ENCODE results near the gene VAV2.

The VAV2 gene

GRCh38 chr9:133906932-133907910 is 84.9 kb downstream of the VAV2 start:
- no peak overlapping the region for H2BK15ac ChIP-seq (replicated peaks; ENCODE audit: low read depth)
- H3K79me1 ChIP-seq (ENCODE audit: low read length), result peaks cover 17% of the 10 kb centered on the region
- no peak overlapping the region for H3K4ac ChIP-seq (ENCODE audit: low read depth, low read length)
- no peak overlapping the region for H2AK5ac ChIP-seq (ENCODE audit: low read length)
- no peak overlapping the region for H3K27ac ChIP-seq (ENCODE audit: low read depth, low read length)
- no peaks in the 10 kb centered on the region for H3K4me1 ChIP-seq (ENCODE audit: control insufficient read depth, low read depth, low read length)
- WGBS (ENCODE audit: extremely low coverage, insufficient coverage, low lambda C conversion rate), result no CpG with 5 or more reads among the region's 31 CpGs
- H3K23ac ChIP-seq (ENCODE audit: low read length), result no peak overlapping the region
- no peak overlapping the region for H4K8ac ChIP-seq (ENCODE audit: low read depth, low read length)
- no peak overlapping the region for H2BK5ac ChIP-seq (ENCODE audit: low read length)
- no peaks in the 10 kb centered on the region for H3K36me3 ChIP-seq (ENCODE audit: control insufficient read depth, insufficient read depth, low read length)
- no peak overlapping the region for H3K4me3 ChIP-seq (ENCODE audit: low read length)
- no peak overlapping the region for H3K4me2 ChIP-seq (ENCODE audit: low read length)
- H3K27me3 ChIP-seq (ENCODE audit: insufficient read depth, low read length, poor library complexity), result no peaks in the 10 kb centered on the region
- DNase-seq, result no peak
- no peak overlapping the region for H3K18ac ChIP-seq (ENCODE audit: low read length)
- no peak overlapping the region for H2BK120ac ChIP-seq (ENCODE audit: low read depth, low read length)
- no peak overlapping the region for H3K56ac ChIP-seq (ENCODE audit: low read length)
- H3K9ac ChIP-seq (ENCODE audit: low read length), result no peak overlapping the region
- peaks cover 4% of the 10 kb centered on the region for H3K79me2 ChIP-seq (ENCODE audit: control insufficient read depth, insufficient read depth, low read length)
- no peak overlapping the region for H4K5ac ChIP-seq (ENCODE audit: low read length)

GRCh38 chr9:133906218-133906617 is 85.9 kb downstream of the VAV2 start:
- H2BK120ac ChIP-seq (ENCODE audit: low read depth, low read length), result no peak overlapping the region
- H3K4ac ChIP-seq (ENCODE audit: low read depth, low read length), result no peak overlapping the region
- H3K18ac ChIP-seq (ENCODE audit: low read length), result no peak overlapping the region
- no peak overlapping the region for H2BK5ac ChIP-seq (ENCODE audit: low read length)
- H3K27ac ChIP-seq (ENCODE audit: low read depth, low read length), result no peak overlapping the region
- no peak overlapping the region for H3K23ac ChIP-seq (ENCODE audit: low read length)
- no peaks in the 10 kb centered on the region for H3K27me3 ChIP-seq (ENCODE audit: insufficient read depth, low read length, poor library complexity)
- no peak for DNase-seq
- H3K4me2 ChIP-seq (ENCODE audit: low read length), result no peak overlapping the region
- H3K56ac ChIP-seq (ENCODE audit: low read length), result no peak overlapping the region
- no peak overlapping the region for H2AK5ac ChIP-seq (ENCODE audit: low read length)
- no CpG with 5 or more reads among the region's 13 CpGs for WGBS (ENCODE audit: extremely low coverage, insufficient coverage, low lambda C conversion rate)
- H3K79me2 ChIP-seq (ENCODE audit: control insufficient read depth, insufficient read depth, low read length), result peaks cover 4% of the 10 kb centered on the region
- no peak overlapping the region for H3K4me3 ChIP-seq (ENCODE audit: low read length)
- no peak overlapping the region for H4K5ac ChIP-seq (ENCODE audit: low read length)
- no peaks in the 10 kb centered on the region for H3K4me1 ChIP-seq (ENCODE audit: control insufficient read depth, low read depth, low read length)
- H2BK15ac ChIP-seq (replicated peaks; ENCODE audit: low read depth), result no peak overlapping the region
- peaks cover 16% of the 10 kb centered on the region for H3K79me1 ChIP-seq (ENCODE audit: low read length)
- no peak overlapping the region for H4K8ac ChIP-seq (ENCODE audit: low read depth, low read length)
- no peak overlapping the region for H3K9ac ChIP-seq (ENCODE audit: low read length)
- H3K36me3 ChIP-seq (ENCODE audit: control insufficient read depth, insufficient read depth, low read length), result no peaks in the 10 kb centered on the region

- Histone ChIP-seq H3K23ac (ENCODE audit: low read length) (no peak overlapping the region), H4K8ac (ENCODE audit: low read depth, low read length) (no peak overlapping the region), H3K4ac (ENCODE audit: low read depth, low read length) (no peak overlapping the region), H3K4me3 (ENCODE audit: low read length) (no peak overlapping the region), H2AK5ac (ENCODE audit: low read length) (no peak overlapping the region), H2BK5ac (ENCODE audit: low read length) (no peak overlapping the region), H4K5ac (ENCODE audit: low read length) (no peak overlapping the region), H3K79me2 (ENCODE audit: control insufficient read depth, insufficient read depth, low read length) (peaks cover 4% of the 10 kb centered on the region), H3K56ac (ENCODE audit: low read length) (no peak overlapping the region), H3K79me1 (ENCODE audit: low read length) (peaks cover 16% of the 10 kb centered on the region), H3K4me1 (ENCODE audit: control insufficient read depth, low read depth, low read length) (no peaks in the 10 kb centered on the region), H3K18ac (ENCODE audit: low read length) (no peak overlapping the region), H3K36me3 (ENCODE audit: control insufficient read depth, insufficient read depth, low read length) (no peaks in the 10 kb centered on the region), H2BK15ac (replicated peaks; ENCODE audit: low read depth) (no peak overlapping the region), H2BK120ac (ENCODE audit: low read depth, low read length) (no peak overlapping the region), H3K4me2 (ENCODE audit: low read length) (no peak overlapping the region), H3K27me3 (ENCODE audit: insufficient read depth, low read length, poor library complexity) (no peaks in the 10 kb centered on the region), H3K27ac (ENCODE audit: low read depth, low read length) (no peak overlapping the region), H3K9ac (ENCODE audit: low read length) (no peak overlapping the region)
- DNase-seq, result no peak
- no CpG with 5 or more reads among the region's 6 CpGs for WGBS (ENCODE audit: extremely low coverage, insufficient coverage, low lambda C conversion rate)
Observed at GRCh38 chr9:133905493-133905892, 86.6 kb downstream of the VAV2 start.

- H3K27me3 ChIP-seq (ENCODE audit: insufficient read depth, low read length, poor library complexity), result no peaks in the 10 kb centered on the region
- no peak overlapping the region for H3K4ac ChIP-seq (ENCODE audit: low read depth, low read length)
- no peak overlapping the region for H2BK120ac ChIP-seq (ENCODE audit: low read depth, low read length)
- no peak for DNase-seq
- peak overlapping the region; percentile 29 for H3K23ac ChIP-seq (ENCODE audit: low read length)
- no peak overlapping the region for H3K27ac ChIP-seq (ENCODE audit: low read depth, low read length)
- H3K4me3 ChIP-seq (ENCODE audit: low read length), result no peak overlapping the region
- no peaks in the 10 kb centered on the region for H3K36me3 ChIP-seq (ENCODE audit: control insufficient read depth, insufficient read depth, low read length)
- no peak overlapping the region for H2AK5ac ChIP-seq (ENCODE audit: low read length)
- H3K9ac ChIP-seq (ENCODE audit: low read length), result no peak overlapping the region
- no peak overlapping the region for H4K5ac ChIP-seq (ENCODE audit: low read length)
- H3K18ac ChIP-seq (ENCODE audit: low read length), result no peak overlapping the region
- H3K79me2 ChIP-seq (ENCODE audit: control insufficient read depth, insufficient read depth, low read length), result peaks cover 4% of the 10 kb centered on the region
- no peak overlapping the region for H2BK15ac ChIP-seq (replicated peaks; ENCODE audit: low read depth)
- H3K79me1 ChIP-seq (ENCODE audit: low read length), result peaks cover 16% of the 10 kb centered on the region
- H3K4me1 ChIP-seq (ENCODE audit: control insufficient read depth, low read depth, low read length), result no peaks in the 10 kb centered on the region
- H4K8ac ChIP-seq (ENCODE audit: low read depth, low read length), result no peak overlapping the region
- H2BK5ac ChIP-seq (ENCODE audit: low read length), result no peak overlapping the region
- H3K4me2 ChIP-seq (ENCODE audit: low read length), result no peak overlapping the region
- H3K56ac ChIP-seq (ENCODE audit: low read length), result no peak overlapping the region
- WGBS (ENCODE audit: extremely low coverage, insufficient coverage, low lambda C conversion rate), result no CpG with 5 or more reads among the region's 29 CpGs
Observed at GRCh38 chr9:133904346-133905090, 87.6 kb downstream of the VAV2 start.

- no peak overlapping the region for H3K4me2 ChIP-seq (ENCODE audit: low read length)
- no CpG with 5 or more reads among the region's 18 CpGs for WGBS (ENCODE audit: extremely low coverage, insufficient coverage, low lambda C conversion rate)
- H4K8ac ChIP-seq (ENCODE audit: low read depth, low read length), result no peak overlapping the region
- no peak overlapping the region for H2AK5ac ChIP-seq (ENCODE audit: low read length)
- peaks cover 5% of the 10 kb centered on the region for H3K79me1 ChIP-seq (ENCODE audit: low read length)
- no peak overlapping the region for H3K23ac ChIP-seq (ENCODE audit: low read length)
- no peak overlapping the region for H3K4ac ChIP-seq (ENCODE audit: low read depth, low read length)
- no peak overlapping the region for H2BK120ac ChIP-seq (ENCODE audit: low read depth, low read length)
- H3K79me2 ChIP-seq (ENCODE audit: control insufficient read depth, insufficient read depth, low read length), result no peaks in the 10 kb centered on the region
- DNase-seq, result no peak
- no peaks in the 10 kb centered on the region for H3K36me3 ChIP-seq (ENCODE audit: control insufficient read depth, insufficient read depth, low read length)
- no peak overlapping the region for H3K56ac ChIP-seq (ENCODE audit: low read length)
- H3K9ac ChIP-seq (ENCODE audit: low read length), result no peak overlapping the region
- H2BK15ac ChIP-seq (replicated peaks; ENCODE audit: low read depth), result no peak overlapping the region
- no peak overlapping the region for H3K4me3 ChIP-seq (ENCODE audit: low read length)
- no peaks in the 10 kb centered on the region for H3K4me1 ChIP-seq (ENCODE audit: control insufficient read depth, low read depth, low read length)
- no peak overlapping the region for H3K27ac ChIP-seq (ENCODE audit: low read depth, low read length)
- H3K27me3 ChIP-seq (ENCODE audit: insufficient read depth, low read length, poor library complexity), result no peaks in the 10 kb centered on the region
- H3K18ac ChIP-seq (ENCODE audit: low read length), result no peak overlapping the region
- H2BK5ac ChIP-seq (ENCODE audit: low read length), result no peak overlapping the region
- H4K5ac ChIP-seq (ENCODE audit: low read length), result no peak overlapping the region
Observed at GRCh38 chr9:133901184-133901835, 90.8 kb downstream of the VAV2 start.

Measured in mesendoderm (in vitro differentiated cells).